ENCODE results near the gene FOXN1. TPM values are rescaled to one million over a fixed set of nuclear protein-coding genes. Genes with fewer than 3 reads are reported as not detected.

FOXN1 gene
- total RNA-seq, 1 donor from 2014 or later, result not detected

GRCh38 chr17:28527181-28527681, 21.1 kb downstream of the FOXN1 start:
- TF ChIP-seq CTCF (conservative IDR thresholded peaks at IDR 0.05; ENCODE audit: low read depth, low read length), result no peak
- no peak overlapping the region for H3K4me3 ChIP-seq (ENCODE audit: low read depth, low read length)
- DNase-seq (ENCODE audit: low read depth), result no peak

DNA sequence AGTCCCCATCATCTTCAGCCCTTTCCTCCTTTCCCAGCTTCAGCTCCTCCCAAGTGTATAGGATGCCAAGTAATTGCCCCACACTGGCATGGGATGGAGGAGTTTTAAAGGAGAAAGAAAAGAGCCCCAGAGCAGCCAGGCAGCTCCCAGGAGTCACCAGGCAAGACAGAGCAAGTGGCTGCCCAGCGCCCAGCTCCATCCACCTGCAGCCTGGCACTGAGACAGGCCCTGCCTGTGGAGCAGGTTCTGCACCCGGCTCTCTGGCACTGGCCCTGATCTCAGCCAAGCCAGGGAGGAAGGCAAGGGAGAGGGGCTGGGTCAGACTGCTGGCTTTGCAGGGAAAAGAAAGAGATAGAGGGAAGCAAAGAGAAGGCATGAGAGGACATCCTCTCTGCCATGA, 21.7 kb downstream of the FOXN1 start:
- no peak overlapping the region for H3K4me3 ChIP-seq (ENCODE audit: low read depth, low read length)
- no peak for TF ChIP-seq CTCF (conservative IDR thresholded peaks at IDR 0.05; ENCODE audit: low read depth, low read length)
- DNase-seq (ENCODE audit: low read depth), result no peak

GRCh38 chr17:28528327-28529012, 22.3 kb downstream of the FOXN1 start:
- H3K4me3 ChIP-seq (ENCODE audit: low read depth, low read length), result no peak overlapping the region

GRCh38 chr17:28529013-28529400, 22.9 kb downstream of the FOXN1 start:
- no peak for TF ChIP-seq CTCF (conservative IDR thresholded peaks at IDR 0.05; ENCODE audit: low read depth, low read length)
- H3K4me3 ChIP-seq (ENCODE audit: low read depth, low read length), result no peak overlapping the region
- no peak for DNase-seq (ENCODE audit: low read depth)

More at GRCh38 chr17:28528327-28529012, 22.3 kb downstream of the FOXN1 start:
- TF ChIP-seq CTCF (conservative IDR thresholded peaks at IDR 0.05; ENCODE audit: low read depth, low read length), result no peak
- no peak for DNase-seq (ENCODE audit: low read depth)

- no peak overlapping the region for H3K4me3 ChIP-seq (ENCODE audit: low read depth, low read length)
- TF ChIP-seq CTCF (conservative IDR thresholded peaks at IDR 0.05; ENCODE audit: low read depth, low read length), result no peak
- DNase-seq (ENCODE audit: low read depth), result no peak
These were observed 24.1 kb downstream of the FOXN1 start for GRCh38 chr17:28530250-28530649.

GRCh38 chr17:28530926-28531325, 24.8 kb downstream of the FOXN1 start:
- TF ChIP-seq CTCF (conservative IDR thresholded peaks at IDR 0.05; ENCODE audit: low read depth, low read length), result no peak
- H3K4me3 ChIP-seq (ENCODE audit: low read depth, low read length), result no peak overlapping the region
- DNase-seq (ENCODE audit: low read depth), result no peak
